GM20000 (cell line): ENCODE results near the gene DMD.

Source experiments
- DNase-seq: peaks from one replicate; pipeline ENCODE4 v3.0.0; 2012; ENCODE audit warnings: low spot score
- TF ChIP-seq, protein P1 (sequence below): IDR thresholded peaks from 2 replicates; pipeline ENCODE4 v1.5.1; 2012; ENCODE audit warnings: mild to moderate bottlenecking, control low read depth; ENCODE audit errors: extremely low read depth, missing control alignments

The DMD gene

DNA sequence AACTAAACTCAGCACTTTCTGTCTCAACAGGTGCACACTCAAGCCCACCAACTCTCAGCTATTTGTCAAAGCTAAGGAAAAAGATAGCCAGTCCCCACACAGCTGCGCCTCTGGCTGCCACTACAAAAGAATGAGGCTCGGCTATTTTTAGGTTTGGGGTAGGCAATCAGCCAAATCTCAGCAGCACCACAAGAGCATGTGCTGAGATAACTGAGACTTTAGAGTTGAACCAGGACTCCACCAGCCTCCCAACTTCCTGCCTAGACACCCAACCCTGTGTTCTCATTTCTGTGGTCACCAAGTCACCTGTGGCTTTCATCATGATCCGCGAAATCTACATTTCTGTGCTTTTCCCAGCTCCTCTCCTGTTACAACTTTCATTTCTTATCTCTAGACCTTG lies 28.0 kb downstream of the DMD start:
- DNase-seq: no peak
- TF ChIP-seq, protein P1, sequence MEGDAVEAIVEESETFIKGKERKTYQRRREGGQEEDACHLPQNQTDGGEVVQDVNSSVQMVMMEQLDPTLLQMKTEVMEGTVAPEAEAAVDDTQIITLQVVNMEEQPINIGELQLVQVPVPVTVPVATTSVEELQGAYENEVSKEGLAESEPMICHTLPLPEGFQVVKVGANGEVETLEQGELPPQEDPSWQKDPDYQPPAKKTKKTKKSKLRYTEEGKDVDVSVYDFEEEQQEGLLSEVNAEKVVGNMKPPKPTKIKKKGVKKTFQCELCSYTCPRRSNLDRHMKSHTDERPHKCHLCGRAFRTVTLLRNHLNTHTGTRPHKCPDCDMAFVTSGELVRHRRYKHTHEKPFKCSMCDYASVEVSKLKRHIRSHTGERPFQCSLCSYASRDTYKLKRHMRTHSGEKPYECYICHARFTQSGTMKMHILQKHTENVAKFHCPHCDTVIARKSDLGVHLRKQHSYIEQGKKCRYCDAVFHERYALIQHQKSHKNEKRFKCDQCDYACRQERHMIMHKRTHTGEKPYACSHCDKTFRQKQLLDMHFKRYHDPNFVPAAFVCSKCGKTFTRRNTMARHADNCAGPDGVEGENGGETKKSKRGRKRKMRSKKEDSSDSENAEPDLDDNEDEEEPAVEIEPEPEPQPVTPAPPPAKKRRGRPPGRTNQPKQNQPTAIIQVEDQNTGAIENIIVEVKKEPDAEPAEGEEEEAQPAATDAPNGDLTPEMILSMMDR: no peak

DNA sequence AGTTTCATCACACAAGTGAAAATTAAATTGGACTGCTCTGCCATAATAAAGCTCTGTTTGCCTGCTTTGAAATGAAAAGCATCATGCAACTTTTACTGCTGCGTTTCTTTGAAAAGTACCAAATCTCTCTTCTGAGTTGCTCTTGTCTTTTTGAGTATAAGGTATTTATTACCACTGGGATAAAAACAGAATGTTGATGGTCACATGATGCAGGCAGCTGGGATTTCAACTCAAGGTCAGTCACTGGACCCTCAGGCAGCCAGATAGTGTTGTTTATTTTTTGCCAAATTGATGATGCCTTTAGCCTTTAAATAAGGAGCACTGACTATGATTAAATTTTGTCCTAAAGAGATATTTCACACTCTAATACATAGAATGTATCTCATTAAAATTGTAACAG lies 32.7 kb downstream of the DMD start:
- no peak for DNase-seq
- TF ChIP-seq, protein P1: no peak

DNA sequence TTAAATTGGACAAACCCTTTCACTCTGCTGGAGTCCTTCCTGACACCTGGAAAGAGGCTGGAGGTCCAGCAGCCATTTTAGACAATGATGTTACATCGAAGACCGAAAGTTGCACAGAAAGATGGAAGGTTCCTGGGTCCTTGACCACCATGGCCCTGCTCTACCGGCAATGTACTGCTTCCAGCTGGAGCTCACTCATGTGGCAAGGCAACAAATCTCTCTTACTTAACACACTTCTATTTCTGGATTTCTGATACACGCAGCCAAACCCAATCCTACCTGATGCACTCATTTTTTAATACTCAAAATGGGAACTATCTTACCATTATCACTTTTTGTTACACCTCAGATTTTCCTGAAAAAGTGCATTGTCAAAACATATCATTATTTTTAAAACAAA lies 33.1 kb downstream of the DMD start:
- TF ChIP-seq, protein P1: no peak
- DNase-seq: no peak

DNA sequence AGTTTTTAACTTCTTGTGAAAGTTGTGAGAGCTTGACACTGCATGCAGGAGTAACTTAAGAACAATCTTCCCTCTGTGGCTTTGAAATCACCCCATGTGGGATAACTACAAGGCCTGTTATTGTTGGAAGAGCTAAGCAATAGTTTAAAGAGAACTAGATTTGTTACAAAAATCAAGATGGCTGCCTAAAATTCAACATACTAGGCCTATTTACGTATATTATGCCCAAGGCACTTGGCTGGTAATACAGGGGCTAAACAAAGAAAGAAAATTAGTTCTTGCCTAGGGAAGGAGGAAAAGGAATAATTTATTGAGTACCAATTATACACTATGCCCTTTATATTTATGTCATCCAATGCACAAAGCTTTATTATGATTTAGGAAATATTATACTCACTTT lies 36.1 kb downstream of the DMD start:
- TF ChIP-seq, protein P1: no peak
- DNase-seq: no peak

DNA sequence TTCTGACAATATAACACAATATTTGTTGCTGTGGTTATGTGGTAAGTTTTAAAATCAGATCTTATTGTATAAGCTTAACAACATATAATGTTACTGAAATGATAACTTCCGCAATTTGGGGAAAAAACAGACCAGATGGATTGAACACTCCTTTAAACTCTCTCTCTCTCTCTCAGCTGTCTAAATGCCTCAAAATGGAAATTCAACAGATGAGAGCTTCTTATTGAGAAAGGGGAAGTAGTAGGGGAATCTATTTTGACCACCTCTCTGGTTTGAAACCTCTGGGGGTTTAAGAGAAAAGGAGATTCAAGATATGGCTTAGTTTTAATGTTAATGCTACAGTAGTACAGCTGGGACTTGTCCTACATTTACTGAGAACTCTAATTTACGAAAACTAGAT lies 40.3 kb downstream of the DMD start:
- DNase-seq: no peak
- TF ChIP-seq, protein P1: no peak

GRCh38 chrX:33161829-33162228 lies 49.5 kb downstream of the DMD start:
- DNase-seq: no peak
- TF ChIP-seq, protein P1: no peak

- TF ChIP-seq, protein P1: no peak
- DNase-seq: no peak
Measured at GRCh38 chrX:33160273-33160672, 51.1 kb downstream of the DMD start.
